Tibial nerve (tissue), 3 donors: ENCODE results near the gene NKX6-2.

Source experiments
- CTCF ChIP-seq, 5 experiments: fragments of 200-600 bp in 3 of 5; fragments of 450-650 bp in 2 of 5; sonication (generic) in 3 of 5; IDR thresholded peaks; one replicate each; pipeline ENCODE4 v1.5.1; 2016 to 2019; ENCODE audit warnings: antibody characterized with exemption in 5 of 5, mild to moderate bottlenecking in 3 of 5, moderate library complexity in 2 of 5
- POLR2A ChIP-seq, 2 donors: fragments of 450-650 bp; IDR thresholded peaks; one replicate each; pipeline ENCODE4 v1.6.1; 2017; ENCODE audit warnings: antibody characterized with exemption in 2 of 2, mild to moderate bottlenecking in 2 of 2, moderate library complexity in 2 of 2

- TF ChIP-seq CTCF (IDR thresholded peaks at IDR 0.05) (no peak), POLR2A (IDR thresholded peaks at IDR 0.05) (no peak)
These were observed 6.2 kb downstream of the NKX6-2 start for GRCh38 chr10:132779549-132780294.
